NCI-H345 treated with DMSO at 0.1 percent for 48 hours (cell line): ENCODE measurements around the gene TMEM40.
"Not testable (repeated sequence)": the region's sequence is repeated elsewhere in the genome, so short reads cannot be mapped to it uniquely, and the experiment has no call there.

Experiments used
- DNase-seq: peaks from one replicate; lab custom pipeline; 2025; ENCODE audit not compliant: unreplicated experiment; lab: John Stamatoyannopoulos, UW

TMEM40 gene

DNA sequence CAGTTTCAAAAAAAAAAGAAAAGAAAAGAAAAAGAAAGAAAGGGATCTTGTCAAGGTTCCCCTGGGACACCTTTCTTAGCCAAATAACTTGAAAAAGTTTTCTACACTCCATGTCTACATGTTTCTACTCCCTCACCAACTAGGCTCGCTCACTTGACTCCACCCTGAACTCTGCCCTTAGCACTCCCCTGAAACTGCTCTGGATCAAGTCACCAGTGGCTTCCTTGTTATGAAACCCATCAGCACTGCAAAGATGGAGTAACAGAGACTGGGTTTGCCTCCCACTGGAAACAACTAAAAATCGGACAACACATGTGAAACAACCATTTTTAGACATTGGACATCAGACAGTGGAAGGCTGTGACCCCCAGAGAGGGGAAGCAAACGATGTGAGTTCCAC lies 36.8 kb downstream of the TMEM40 start:
- DNase-seq: no peak

GRCh38 chr3:12719984-12720898 lies 38.8 kb downstream of the TMEM40 start:
- DNase-seq: peak; percentile 17

- DNase-seq: no peak
Observed at GRCh38 chr3:12719541-12719940, 39.5 kb downstream of the TMEM40 start.

DNA sequence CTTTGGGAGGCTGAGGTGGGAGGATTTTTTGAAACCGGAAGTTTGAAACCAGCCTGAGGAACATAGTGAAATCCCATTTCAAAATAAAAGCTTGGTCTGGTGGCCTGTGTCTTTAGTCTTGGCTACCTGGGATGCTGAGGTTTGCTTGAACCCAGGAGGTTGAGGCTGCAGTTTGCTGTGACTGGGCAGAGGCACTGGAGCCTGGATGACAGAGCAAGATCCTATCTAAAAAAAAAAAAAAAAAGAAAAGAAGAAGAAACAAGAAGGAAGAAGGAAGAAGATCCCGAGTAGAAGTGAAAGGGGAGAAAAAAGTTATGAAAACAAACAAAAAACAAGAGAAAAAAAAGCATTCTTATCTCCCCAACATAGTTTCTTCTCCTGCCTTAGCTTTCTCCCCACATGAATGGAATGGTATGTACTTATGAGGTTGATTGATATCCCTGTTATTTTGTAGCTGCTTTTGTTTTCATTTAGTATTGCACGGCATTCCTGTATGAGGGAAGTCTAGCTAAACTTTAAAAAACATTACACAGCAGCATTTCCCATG lies 42.4 kb downstream of the TMEM40 start:
- DNase-seq: no peak

DNA sequence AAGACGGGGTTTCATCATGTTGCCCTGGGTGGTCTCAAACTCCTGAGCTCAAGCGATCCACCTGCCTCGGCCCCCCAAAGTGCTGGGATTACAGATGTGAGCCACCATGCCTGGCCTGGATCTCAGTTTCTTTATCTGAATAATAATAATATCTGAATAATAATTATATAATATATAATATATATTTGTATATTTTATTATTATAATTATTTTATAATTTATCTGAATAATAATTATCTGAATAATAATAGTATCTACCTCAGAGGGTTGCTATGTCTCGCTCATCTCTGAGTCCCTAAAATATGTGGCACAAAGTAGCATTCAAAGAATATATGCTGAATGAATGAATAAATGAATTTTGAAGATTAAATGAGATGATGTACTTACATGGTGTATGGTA lies 44.8 kb downstream of the TMEM40 start:
- DNase-seq: no peak

DNA sequence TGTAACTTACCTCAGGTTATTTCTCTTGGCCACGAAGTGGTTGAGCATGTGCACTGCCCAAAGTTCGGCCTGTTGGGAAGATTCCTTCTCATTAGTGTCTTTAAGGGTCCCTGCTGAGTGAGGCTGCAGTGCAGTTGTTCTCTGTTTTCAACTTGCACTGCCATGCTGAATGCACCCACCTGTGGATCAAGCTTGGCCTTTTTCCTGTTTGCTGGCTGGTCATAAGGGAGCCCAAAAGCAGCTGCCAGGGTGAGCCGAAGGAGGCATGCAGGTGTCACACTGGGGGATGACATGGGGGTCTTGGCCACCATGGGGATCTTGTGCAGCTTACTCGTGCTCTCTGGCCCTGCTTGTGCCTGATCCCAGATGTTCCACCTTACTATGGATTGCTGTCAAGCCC lies 49.0 kb downstream of the TMEM40 start:
- no peak for DNase-seq

- no peak for DNase-seq
Observed at GRCh38 chr3:12709334-12709733, 49.7 kb downstream of the TMEM40 start.

DNA sequence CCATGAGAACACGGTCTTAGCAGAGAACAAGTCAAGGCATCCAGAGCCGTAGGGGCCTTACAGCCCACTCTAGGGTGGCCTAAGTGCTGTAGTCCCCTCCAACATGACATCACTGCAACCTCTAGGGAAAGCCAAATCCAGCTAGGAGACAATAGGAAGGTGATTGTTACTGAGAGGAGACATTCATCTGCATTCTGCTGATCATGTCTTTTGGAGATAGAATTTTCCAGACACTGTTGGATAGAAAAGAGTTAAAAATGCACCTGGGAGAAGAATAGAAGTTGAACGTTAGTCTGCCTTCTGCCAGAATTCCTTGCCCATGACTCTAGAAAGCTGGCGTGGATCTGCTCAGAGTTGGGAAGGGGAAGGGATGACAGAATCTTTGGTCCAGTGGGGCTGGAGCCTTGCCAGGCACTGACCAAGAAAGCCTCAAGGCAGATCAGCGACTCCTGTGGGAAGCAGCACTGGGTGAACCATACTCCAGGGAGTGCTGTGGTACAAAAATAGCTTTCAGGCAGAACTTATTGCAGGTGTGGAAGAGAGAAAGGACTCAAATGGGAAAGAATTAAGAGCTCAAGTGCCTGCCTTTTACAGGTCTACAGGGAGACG lies 50.4 kb downstream of the TMEM40 start:
- no peak for DNase-seq

GRCh38 chr3:12707449-12707848 lies 51.6 kb downstream of the TMEM40 start:
- peak; percentile 5 for DNase-seq

- DNase-seq: no peak
Observed at GRCh38 chr3:12706504-12707253, 52.4 kb downstream of the TMEM40 start.

- no peak for DNase-seq
Observed at GRCh38 chr3:12705981-12706380, 53.1 kb downstream of the TMEM40 start.

DNA sequence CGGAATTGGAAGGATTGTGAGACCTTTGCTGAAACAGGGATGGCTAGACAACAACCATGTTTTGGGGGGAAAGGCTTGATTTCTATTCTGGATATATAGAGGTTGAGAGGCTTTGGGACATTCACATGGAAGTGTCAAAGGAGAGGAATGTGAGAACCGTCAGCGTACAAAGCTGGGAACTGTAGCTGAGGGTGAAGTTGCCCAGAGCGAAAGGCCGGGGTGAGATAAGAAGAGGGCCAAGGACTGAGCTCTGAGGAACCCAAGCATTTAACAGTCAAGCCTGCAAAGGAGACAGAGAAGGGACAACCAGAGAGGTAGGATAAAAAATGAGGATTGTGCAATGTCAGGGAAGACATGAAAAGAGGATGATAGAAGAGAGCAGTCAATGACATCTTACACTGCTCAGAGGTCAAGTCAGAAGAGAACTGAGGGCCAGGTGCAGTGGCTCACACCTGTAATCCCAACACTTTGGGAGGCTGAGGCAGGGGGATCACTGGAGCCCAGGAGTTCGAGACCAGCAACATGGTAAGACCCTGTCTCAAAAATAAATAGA lies 53.6 kb downstream of the TMEM40 start:
- DNase-seq: no peak

GRCh38 chr3:12702501-12702900 lies 56.6 kb downstream of the TMEM40 start:
- no peak for DNase-seq

- DNase-seq: not testable (repeated sequence)
Observed at GRCh38 chr3:12701601-12702000, 57.5 kb downstream of the TMEM40 start.

GRCh38 chr3:12700800-12701199 lies 58.3 kb downstream of the TMEM40 start:
- no peak for DNase-seq

DNA sequence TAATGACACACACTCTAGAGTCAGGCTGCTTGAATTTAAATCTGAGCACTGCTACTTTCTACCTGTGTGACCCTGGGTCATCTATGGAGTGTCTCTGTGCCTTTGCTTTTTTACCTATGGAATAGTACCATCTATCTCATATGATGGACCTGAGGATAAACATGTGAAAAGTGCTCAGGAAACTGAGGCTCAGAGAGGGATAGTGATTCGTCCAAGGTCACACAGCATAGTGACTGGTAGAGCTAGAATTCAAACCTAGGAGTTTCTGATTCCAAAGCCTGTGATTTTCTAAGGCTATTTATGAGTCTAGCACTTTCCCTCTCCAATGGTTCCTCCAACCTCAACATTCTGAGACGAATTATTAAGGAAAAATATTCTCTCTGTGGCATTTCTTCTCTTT lies 63.1 kb downstream of the TMEM40 start:
- DNase-seq: no peak

DNA sequence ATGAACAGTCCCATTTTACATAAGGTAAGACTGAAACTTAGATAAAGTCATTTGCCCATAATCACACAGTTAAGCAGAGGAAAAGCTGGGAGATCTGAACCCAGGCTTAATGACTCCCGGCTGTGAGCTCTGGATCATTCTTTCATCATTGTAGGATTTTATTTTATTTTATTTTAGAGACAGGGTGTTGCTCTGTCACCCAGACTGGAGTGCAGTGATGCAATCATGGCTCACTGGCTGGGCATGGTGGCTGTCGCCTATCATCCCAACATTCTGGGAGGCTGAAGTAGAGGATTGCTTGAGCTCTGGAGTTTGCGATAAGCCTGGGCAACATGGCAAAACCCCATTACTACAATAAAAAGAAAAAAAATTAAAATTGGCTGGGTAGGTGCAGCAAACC lies 63.9 kb downstream of the TMEM40 start:
- no peak for DNase-seq

DNA sequence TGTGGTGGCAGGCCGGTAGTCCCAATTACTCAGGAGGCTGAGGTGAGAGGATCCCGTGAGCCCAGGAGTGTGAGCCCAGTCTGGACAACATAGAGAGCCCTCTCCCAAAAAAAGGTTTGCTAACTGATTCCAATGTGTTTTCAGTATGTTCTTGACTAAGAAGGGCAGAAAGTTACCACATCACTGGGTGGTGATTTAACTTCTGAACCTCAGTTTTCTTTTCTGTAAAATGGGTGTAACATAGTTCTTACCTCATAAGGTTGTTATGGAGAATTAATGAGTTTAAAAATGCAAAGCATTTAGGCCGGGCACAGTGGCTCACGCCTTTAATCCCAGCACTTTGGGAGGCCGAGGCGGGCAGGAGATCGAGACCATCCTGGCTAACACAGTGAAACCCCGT lies 66.6 kb downstream of the TMEM40 start:
- DNase-seq: no peak

- DNase-seq: no peak
Observed at GRCh38 chr3:12689997-12690711, 68.9 kb downstream of the TMEM40 start.

DNA sequence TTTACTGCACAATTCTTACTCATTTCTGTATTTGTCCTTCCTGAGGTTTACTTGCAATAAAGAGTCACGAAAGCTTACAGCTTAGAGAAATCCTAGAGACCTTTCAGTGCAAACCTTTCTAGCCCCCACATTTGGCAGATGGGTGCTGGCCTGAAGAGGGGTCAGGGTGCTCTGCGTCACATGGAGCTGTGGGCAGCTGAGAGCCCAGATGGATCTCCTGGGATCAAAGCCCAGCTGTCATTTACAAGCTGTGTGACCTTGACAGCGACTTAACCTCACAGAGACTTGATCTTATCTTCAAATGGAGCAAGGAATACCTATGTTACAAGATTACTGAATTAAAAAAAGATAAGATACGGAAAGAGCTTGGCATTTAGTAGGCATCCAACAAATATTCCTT lies 71.1 kb downstream of the TMEM40 start:
- no peak for DNase-seq

DNA sequence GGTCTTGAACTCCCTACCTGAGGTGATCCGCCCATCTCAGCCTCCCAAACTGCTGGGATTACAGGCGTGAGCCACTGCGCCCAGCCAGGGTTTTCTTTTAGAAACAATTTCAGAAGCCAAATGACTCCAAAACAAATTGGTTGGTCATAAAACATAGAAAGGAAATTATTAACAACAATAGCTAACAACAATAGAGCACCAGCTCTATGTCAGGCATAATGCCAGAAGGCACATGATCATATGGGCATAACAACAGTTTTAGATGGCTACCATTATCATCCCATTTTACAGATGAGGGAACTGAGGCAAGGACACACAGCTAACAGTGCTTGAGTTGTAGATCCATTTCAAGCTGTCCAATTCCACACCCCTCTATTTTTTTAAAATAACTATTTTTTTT lies 73.0 kb downstream of the TMEM40 start:
- no peak for DNase-seq
